H54 (cell line): Measurements from ENCODE around the gene NOVA2.

ENCODE experiments used
- DNase-seq: peaks from one replicate; pipeline ENCODE4 v3.0.0; 2011; ENCODE audit warnings: low spot score, mixed read lengths; ENCODE audit not compliant: insufficient read length
- FAIRE-seq: peaks from 3 replicates; lab custom pipeline; 2011; peaks lifted over from hg19 to GRCh38; lab: Jason Lieb, UNC
- POLR2A ChIP-seq: IDR thresholded peaks from 2 replicates; pipeline ENCODE4 v1.6.1; 2011; ENCODE audit warnings: low read depth, mild to moderate bottlenecking, low read length

Gene NOVA2

DNA sequence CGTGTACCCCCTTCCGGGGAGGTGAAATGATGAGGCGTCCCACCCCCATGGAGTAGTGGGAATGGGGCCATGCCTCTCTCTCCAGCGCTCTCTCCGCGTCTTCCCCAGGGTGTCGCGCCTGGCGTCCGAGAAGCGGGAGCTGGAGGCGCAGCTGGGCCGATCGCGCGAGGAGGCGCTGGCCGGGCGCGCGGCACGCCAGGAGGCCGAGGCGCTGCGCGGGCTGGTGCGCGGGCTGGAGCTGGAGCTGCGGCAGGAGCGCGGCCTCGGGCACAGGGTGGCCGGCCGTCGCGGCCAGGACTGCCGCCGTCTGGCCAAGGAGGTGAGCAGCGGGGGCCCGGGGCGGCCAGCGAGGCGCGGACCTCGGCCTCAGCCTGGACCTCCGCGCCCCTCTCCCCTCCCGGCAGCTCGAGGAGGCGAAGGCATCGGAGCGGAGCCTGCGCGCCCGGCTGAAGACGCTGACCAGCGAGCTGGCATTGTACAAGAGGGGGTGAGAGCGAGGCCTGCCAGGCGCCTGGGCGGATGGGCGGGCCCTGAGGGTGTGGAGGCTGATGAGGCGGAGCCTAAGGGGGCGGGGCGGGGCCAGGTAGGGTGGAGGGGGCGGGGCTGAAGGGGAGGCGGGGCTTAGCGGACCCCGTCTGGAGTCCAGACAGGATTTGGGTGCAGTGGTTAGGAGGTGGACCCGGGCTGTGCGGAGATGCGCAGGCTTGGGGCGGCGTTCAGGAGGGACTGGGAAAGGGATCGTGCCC, 41.4 kb upstream of the NOVA2 start:
- no peak for DNase-seq
- TF ChIP-seq POLR2A = no peak
- no peak for FAIRE-seq

GRCh38 chr19:46014534-46014933, 40.9 kb upstream of the NOVA2 start:
- no peak for TF ChIP-seq POLR2A
- DNase-seq (no peak), FAIRE-seq (no peak)

DNA sequence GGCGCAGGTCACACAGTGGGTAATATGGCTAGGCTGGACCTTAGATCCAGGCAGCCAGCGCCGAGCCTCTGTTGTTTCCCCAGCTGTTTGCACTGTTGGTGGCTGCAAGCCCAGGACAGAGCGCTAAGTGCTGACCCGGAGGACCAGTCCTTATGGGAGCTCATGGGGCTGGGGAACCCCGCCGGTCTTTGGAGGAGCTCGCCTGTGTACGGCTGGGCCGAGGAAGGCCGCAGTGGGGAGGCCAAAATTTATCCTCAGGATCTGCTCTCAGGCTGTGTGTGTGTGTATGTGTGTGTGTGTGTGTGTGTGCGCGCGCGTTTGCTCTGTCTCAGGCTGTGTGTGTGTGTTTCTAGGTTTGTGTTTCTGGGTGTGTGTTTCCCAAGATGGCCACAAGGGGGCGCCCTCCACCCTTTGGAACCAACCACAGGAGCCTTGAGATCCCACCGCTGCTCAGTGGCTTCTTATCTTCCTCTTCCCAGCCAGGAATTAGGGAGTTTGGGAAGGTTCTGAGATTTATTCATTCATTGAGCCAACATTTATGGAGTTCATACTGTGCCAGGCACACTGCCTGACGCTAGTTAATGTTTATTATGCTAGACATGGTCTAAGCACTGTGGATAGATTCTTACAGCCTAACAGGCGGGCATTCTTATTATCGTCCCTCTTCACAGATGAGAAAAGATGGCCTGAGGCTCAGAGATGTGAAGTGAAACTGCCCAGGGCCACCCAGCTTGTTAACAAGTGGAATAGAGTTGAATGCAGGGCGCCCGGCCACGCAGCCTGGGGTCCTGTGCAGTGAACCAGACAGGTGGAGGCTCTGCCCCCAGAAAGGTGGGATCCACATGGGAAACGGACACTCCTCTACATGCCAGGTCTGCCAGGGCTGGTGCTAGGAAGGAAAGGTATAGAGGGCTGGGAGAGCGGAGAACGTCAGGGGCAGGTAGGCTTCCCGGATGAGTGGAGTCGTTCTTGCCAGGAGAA, 36.2 kb upstream of the NOVA2 start:
- DNase-seq = no peak
- no peak for TF ChIP-seq POLR2A
- FAIRE-seq = peak; percentile 48

GRCh38 chr19:46006411-46006810, 32.7 kb upstream of the NOVA2 start:
- no peak for FAIRE-seq
- no peak for DNase-seq

GRCh38 chr19:46002678-46003275, 29.1 kb upstream of the NOVA2 start:
- FAIRE-seq (no peak), DNase-seq (no peak)
- no peak for TF ChIP-seq POLR2A

More at GRCh38 chr19:46006411-46006810, 32.7 kb upstream of the NOVA2 start:
- no peak for TF ChIP-seq POLR2A

GRCh38 chr19:46000491-46001246, 27.0 kb upstream of the NOVA2 start:
- no peak for DNase-seq
- no peak for FAIRE-seq
- TF ChIP-seq POLR2A = no peak

DNA sequence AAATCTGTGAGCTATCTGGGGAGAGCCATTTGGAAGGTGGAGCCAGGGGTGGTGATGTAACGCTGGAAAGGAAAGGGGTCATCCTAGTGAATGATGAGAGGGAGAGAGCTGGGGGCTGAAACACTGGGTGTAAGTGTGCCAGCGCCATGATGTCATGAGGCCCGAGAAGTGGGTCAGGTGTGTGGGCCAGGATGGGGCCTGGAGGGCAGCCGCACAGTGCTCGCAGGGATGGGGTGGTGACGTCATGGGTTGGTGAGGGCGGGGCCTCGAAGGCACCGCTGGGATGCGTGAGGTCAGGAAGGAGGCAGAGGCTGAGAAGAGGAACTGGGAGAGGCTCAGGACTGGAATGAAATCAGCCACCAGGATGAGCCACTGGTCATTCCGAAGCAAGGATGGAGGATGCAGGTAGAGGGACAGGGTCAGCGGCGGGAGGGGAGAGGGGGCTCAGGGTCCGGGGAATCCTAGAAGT, 26.0 kb upstream of the NOVA2 start:
- no peak for DNase-seq
- FAIRE-seq = no peak
- TF ChIP-seq POLR2A = no peak

DNA sequence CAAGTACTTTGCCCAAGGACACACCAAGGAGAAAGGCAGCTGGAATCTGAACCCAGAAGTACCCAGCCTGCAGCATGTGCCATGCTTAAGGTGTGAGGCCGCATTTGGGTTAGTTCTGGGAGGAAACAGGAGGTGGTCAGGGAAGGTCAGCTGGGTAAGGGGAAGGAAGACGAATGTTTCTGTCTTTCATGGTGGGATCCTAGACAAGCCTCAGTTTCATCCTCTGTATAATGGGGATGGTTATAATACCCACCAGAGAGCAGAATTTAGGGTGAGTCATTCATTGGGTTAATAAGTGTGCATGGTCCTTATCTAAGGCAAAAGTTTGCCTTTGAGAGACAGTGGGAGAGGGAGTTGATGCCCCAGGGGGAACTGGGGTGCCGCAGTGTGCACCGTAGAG, 25.2 kb upstream of the NOVA2 start:
- FAIRE-seq = no peak
- no peak for DNase-seq
- TF ChIP-seq POLR2A = no peak

DNA sequence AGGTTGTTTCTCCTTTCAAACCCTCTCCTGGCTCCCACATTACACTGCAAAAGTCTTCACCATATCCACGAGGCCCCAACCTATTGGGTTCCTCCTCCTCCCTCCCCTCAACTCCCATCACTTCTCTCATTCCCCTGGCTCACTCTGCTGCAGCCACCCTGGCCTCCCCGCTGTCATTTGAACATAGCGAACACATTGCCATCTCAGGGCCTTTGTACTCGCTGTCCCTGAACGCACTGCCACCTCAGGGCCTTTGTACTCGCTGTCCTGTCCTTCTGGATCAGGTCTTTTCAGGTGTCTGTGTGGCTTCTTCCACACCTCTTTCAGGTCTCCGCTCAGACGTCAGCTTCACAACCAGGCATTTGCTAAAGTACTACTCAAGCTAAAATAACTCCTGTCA, 23.3 kb upstream of the NOVA2 start:
- no peak for DNase-seq
- no peak for FAIRE-seq
- no peak for TF ChIP-seq POLR2A

- no peak for DNase-seq
- no peak for FAIRE-seq
- TF ChIP-seq POLR2A = no peak
Observed at GRCh38 chr19:45995715-45996385, 22.2 kb upstream of the NOVA2 start.

GRCh38 chr19:45994998-45995714, 21.5 kb upstream of the NOVA2 start, which contains the start of gene CCDC61:
CCDC61 (plus strand) TSS chr19:45995467; CDS start chr19:46003019, 7,552 bp downstream.
- peak; percentile 91 for FAIRE-seq
- peak; percentile 79 for DNase-seq
- peak; percentile 70 for TF ChIP-seq POLR2A

- DNase-seq (no peak), FAIRE-seq (no peak)
- no peak for TF ChIP-seq POLR2A
Observed at GRCh38 chr19:45994456-45994997, 20.9 kb upstream of the NOVA2 start.
